Middle frontal gyrus (tissue), 1 donor: Measurements from ENCODE around the gene LCE3D.
"Not testable (repeated sequence)": the region's sequence is repeated elsewhere in the genome, so short reads cannot be mapped to it uniquely, and the experiment has no call there.

Source experiments
- DNase-seq: peaks from one replicate; pipeline ENCODE4 v3.0.0-alpha.2; 2015; ENCODE audit warnings: low spot score; ENCODE audit errors: extremely low spot score

Gene LCE3D, protein sequence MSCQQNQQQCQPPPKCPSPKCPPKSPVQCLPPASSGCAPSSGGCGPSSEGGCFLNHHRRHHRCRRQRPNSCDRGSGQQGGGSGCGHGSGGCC

DNA sequence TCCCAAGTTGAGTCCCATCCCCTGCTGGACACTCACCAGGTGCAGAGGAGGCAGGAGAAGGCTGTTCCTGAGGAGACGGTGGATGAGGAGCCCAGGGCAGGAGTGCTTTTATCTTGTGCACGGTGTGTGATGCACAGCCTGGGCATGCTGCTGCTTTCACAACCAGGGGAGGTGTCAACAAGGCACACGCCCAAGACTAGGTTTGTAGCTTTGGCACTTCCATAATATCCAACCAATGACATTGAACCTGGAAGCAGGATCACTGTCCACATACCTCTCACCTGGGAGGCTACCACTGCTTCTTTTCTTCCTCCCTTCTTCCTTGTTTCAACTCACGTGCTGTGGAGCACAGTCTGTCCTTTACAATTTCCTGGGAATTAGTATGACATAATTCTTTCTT is at the start of gene LCE3D:
TSS of gene LCE3D (minus strand) at position 84 of the 400 bp plus-strand sequence. CDS start 580 bp downstream, outside the sequence.
- no peak for DNase-seq

DNA sequence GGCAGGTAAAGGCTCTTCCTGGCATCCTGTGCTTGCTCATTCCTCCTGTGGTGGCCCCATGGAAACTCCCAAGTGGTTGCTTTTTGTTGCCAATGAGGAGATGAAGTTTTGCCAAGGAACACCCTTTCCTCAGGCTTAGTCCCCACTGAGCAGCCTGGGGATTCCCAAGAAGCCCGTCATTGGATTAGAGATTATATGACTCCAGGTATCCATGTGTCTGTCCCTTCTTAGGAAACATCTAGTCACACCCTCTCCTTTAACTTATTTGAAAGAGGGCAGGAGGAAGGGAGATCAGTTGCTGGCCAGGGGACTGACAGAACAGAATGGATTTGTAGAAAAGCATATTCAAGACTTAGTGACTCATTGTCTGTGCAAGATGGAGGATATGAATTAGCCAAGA is 46.4 kb upstream of the LCE3D start:
- DNase-seq: no peak

DNA sequence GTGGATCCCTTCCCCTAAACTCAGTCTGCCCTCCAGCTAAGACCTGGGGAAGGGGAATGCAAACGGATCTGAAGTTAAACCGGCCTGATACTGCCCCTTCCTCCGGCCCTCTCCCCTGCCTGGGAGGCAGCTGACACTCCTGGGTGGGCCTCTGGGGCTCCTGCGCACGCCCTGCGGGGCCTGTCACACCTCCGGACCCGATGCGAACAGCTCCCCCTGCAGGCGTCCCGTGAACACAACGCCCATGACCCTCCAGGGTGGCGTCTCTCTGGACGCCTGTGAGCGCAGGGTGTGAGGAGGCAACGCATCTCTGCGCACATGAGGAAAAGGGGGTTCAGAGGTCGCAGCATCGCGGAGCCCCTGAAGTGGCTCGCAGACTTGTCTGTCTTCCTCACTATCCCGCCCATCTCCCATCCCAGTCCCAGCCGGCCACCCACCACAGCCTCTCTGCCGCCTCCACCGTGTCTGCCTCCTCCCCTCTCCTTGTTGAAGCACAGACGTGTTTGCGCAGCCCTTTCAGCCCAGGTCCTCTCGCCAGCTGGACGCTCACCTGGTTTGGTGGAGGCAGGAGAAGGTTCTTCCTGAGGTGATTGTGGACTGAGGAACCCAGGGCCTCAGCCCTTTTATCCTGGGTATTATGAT is 43.0 kb upstream of the LCE3D start:
- no peak for DNase-seq

DNA sequence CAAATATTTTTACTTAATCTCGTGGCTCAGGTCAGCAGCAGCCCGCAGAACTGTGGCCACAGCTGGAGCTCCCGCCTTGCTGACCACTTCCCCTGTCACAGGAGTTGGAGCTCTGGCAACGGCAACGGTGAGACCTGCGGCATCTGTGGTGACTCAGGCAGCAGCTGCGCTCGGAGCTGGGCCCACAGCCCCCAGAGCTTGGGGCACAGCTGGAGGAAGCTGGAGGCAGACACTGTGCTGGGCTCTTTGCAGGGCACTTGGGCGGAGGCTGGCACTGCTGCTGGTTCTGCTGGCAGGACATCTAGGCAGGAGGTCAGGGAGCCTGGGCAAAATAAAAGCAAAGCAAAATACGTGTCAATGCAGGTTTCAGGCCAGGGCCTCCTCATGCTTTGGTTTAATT is 42.5 kb upstream of the LCE3D start, which contains the start of gene LCE3A:
TSS of gene LCE3A (minus strand) at position 301 of the 400 bp plus-strand sequence. CDS start at position 301, 0 bp downstream.
- no peak for DNase-seq

DNA sequence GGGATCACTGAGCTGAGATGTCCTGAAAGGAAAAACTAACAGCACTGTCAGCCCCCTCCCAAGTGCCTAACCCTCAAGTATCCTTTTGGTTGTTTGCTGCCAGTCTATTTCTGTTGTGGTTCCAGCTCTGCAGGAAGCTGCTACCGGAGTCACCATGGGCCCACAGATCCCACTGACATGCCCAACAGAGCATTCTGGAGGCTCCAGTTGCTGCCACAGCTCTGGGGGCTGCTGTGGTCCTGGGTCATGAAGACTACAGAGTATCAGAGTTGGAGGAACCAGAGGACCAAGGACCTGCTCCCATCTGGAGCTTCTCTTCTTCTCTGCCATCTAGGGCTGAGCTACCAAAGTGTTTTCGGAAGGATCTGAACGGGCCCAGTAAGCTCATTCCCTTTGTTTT is 41.7 kb upstream of the LCE3D start:
- DNase-seq: no peak

DNA sequence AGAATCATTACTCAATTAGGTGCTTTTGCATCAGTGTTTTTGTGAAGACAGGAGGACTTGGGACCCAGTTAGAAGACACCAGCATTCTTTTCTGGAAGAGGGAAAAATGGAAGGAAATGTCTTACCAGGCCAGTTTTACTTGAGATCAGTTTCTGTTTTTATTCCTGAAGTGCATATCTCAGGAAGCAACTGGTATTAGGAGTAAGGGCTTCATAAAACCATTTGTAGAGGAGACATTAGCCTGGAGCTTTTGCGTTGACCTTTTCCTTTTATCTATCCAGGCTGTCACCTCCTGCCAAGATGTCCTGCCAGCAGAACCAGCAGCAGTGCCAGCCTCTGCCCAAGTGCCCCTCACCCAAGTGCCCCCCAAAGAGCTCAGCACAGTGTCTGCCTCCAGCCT is 33.2 kb upstream of the LCE3D start, which contains the start of gene LCE3B:
TSS of gene LCE3B (plus strand) at position 301 of the 400 bp plus-strand sequence. CDS start at position 301, 0 bp downstream.
- no peak for DNase-seq

DNA sequence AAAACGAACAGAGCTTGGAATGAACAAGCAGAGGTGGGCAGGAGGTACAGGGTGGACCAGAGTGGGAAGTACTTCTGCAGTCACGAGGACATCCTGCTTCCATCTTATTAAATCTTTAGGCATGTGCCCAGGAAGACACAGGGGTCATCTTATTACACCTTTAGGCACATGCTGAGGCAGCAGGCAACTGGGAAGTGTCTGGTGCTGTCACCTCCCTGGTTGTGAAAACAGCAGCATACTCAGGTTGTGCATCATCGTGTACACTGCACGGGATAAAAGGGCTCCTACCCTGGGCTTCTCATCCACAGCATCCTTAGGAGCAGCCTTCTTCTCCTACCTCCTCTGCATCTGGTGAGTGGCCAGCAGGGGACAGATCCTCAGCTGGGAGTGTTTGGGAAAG is 19.6 kb upstream of the LCE3D start, which contains the start of gene LCE3C:
TSS of gene LCE3C (plus strand) at position 301 of the 400 bp plus-strand sequence. CDS start 498 bp downstream, outside the sequence.
- no peak for DNase-seq

DNA sequence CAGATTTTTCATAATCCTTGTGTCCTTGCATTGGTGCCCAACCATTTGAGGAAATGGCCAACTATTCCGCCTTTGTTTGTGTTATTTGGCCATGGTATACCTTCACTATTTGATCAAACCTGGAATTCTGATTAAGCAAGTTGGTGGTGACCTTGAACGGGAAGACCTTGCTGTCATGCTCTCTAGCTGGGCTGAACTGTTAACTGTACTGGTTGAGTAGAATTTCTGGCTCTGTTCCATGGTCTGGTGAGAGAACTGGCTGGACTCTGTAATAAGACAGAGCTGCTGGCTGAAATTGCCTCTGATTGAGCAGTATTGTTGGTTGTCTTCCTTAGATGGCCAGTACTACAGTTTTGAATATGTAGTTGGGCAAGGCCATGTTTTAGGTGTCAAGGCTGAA is 16.7 kb upstream of the LCE3D start:
- DNase-seq: no peak

DNA sequence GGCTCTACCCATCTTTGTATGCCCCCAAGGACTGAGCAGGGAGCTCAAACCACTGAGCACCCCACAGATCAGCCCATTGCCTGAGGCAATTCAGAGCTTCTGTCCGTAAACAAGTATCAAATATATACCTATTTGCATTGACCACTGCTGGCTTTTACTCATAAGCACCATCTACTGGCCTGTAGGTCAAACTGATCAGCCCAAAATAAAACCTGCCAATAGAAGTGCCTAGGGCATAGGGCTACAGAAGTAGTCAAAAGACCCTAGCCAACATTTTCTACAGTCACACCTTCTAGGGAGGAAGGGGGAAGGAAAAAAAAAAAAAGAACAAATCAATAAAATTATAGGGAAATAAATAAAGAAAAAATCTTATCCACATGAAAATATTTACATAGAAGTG is 5.3 kb upstream of the LCE3D start:
- DNase-seq: no peak

DNA sequence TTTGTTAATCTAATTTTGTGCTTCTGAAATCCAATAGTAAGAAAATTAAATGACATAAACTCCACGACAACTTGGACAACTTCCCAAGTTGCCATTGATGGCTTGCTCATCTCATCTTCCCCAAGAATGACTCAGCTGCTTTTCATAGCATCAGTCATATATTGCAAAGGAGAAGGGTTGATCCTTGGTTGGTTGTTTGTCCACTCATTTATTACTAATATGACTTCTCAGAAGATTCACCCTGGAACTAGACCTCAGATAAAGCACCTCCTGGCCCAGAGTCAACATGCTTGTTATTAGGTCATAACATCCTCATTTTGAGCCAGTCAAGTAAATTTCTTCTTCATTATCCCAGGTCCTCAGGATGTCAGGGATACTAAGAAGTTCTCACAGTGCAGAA is 2.3 kb upstream of the LCE3D start:
- DNase-seq: no peak

DNA sequence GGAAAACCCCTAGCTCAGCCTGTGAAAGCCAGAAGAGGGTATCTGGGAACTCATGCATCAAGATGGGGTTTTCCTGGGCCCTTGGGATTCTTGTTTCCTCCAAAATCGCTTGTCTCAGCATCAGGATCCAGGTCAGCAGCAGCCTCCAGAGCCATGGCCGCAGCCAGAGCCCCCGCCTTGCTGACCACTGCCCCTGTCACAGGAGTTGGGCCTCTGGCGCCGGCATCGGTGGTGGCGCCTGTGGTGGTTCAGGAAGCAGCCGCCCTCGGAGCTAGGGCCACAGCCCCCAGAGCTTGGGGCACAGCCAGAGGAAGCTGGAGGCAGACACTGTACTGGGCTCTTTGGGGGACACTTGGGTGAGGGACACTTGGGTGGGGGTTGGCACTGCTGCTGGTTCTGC is 790 bp downstream of the LCE3D start:
- not testable (repeated sequence) for DNase-seq

DNA sequence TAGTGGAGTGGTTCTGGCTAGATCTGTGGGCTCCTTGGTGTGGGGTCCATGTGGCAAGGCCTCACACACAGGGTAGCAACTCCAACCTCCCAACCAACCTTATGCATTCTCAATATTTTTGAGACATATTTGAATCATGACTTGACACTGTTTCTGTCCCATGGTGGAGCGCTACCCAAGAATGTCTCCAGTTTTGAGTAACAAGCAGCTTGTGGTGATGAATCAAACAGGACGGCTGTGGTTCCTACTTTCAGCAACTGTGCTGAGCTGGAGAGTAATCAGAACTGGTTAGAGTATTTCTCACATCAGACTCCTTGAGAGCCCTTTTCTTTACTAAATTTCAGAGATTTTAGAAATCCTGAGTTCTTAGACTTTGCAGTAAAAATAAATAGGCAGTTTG is 3.1 kb downstream of the LCE3D start:
- no peak for DNase-seq

DNA sequence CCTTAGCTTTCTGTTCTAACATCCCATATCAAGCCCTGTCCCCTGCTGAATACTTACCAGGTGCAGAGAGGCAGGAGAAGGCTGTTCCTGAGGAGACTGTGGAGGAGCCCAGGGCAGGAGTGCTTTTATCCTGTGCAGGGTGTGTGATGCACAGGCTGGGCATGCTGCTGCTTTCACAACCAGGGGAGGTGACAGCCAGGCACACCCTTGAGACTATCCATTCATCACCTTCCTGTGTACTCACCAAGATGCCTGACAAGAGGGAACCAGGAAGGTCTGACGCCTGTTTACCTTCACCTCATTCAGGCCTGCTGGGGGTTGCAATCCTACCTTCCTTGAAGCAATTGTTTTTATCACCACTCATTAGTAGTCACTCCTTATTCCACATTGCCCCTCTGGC is 13.6 kb downstream of the LCE3D start, which contains the start of gene LCE3E:
TSS of gene LCE3E (minus strand) at position 100 of the 400 bp plus-strand sequence. CDS start 572 bp downstream, outside the sequence.
- no peak for DNase-seq

DNA sequence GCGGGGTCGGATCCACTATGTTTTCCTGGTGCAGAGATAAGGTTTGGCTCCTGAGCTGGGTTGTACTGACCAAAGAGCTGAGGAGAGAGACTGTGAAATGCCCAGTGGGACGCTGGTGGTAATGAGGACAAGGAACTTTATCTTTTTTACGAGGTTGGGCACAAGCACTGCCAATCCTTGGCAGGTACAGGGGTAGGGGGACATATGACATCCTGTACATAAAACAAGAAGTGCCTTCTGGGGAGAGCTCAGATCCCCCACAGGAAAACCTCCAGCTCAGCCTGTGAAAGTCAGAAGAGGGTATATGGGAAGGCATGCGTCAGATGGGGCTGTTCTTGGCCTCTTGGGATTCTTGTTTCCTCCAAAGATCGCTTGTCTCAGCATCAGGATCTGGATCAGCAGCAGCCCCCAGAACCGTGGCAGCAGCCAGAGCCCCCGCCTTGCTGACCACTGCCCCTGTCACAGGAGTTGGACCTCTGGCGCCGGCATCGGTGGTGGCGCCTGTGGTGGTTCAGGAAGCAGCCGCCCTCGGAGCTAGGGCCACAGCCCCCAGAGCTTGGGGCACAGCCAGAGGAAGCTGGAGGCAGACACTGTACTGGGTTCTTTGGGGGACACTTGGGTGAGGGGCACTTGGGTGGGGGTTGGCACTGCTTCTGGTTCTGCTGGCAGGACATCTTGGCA is 14.6 kb downstream of the LCE3D start:
- no peak for DNase-seq

DNA sequence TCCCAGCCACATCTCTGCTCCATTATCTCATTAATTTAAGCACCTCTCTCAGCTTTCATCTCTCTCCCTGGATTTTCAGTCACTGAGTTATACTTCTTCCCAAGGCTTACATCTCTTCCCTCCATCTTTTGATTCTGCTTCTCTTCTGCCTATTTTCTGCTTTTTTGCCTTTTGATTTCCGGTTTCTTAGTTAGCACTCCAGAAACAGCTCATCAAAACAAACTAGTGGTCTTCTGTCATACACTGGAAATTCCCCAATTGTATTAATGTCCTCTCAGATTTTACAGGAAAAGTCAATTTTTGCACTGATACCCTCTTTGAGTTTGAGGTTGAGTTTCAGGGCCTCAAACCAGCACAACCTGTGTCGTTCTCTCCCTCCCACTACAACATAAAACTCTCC is 15.2 kb downstream of the LCE3D start:
- no peak for DNase-seq

DNA sequence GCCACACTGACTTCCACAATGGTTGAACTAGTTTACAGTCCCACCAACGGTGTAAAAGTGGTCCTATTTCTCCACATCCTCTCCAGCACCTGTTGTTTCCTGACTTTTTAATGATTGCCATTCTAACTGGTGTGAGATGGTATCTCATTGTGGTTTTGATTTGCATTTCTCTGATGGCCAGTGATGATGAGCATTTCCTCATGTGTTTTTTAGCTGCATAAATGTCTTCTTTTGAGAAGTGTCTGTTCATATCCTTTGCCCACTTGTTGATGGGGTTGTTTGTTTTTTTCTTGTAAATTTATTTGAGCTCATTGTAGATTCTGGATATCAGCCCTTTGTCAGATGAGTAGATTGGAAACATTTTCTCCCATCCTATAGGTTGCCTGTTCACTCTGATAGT is 32.0 kb downstream of the LCE3D start:
- not testable (repeated sequence) for DNase-seq

DNA sequence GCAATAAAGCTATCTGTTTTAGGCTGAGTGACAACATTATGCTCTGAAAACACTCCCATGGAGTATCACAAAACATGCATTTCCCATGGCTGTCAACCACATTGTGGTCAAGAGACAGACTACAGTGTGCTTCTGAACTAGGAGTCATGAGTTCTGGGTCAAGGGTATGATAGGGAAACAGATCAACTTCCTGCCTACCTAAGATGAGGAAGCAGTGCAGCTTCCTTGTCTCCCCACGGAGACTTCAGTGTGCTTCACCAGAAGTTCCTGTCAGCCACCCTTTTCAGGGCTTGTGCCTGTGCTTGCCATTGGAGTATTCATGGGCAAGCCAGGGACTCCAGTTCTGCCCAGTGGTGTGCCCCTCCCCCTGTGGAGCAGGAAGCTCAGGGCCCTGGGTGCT is 33.6 kb downstream of the LCE3D start:
- no peak for DNase-seq

DNA sequence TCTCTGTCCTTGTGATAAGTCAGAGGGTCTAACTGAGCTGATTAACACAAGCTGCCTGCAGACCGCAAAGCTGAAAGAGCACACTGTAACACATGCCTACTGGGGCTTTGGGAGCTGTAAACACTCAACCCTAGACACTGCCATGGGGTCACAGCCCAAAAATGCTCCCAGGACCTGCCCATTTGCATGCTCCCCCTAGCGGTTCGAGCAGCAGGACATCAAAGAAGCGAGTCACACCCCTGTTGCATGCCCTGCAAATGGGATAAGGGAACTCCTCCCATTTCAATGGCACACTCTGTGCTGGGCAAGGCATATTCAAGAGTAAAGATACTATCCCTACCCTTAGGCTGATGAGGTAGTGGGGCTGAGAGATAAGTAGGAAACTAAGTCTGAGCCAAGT is 36.5 kb downstream of the LCE3D start:
- DNase-seq: no peak

DNA sequence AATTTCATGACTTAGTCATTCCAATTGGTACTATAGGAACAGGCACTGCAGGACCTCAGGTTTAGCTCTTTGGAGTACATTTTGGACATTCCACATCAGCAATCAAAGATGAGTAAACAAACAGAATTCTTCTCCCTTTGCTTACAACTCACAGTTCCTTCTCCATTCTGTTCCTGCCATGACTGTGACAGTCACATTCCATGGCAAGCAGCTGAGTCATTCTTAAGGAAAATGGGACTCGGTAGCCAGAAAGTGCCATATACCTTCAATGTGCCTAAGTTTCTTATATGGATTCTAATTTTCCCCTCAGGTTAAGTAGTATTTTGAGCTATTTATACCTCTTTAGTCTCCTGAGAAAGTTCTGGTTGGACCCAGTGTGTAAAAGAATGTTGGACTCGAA is 40.4 kb downstream of the LCE3D start:
- DNase-seq: no peak

DNA sequence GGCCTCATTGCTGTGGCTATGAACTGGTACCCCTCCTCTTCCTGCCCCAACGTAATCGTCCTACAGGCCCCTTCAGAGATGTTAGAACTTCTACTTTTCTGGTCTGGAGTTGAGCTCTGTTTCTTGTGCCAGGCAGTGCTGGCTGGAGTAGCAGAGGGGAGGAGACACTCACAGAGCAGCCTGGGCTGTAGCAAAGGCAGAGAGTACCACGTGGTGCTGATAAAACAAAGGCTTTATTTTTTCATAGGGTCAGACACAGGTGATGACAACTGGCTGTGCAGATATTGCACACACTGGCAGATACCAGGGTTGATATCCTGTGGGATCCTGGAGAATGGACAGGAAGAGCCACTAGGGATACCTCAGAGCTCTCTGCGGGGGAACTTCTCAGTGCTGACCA is 42.8 kb downstream of the LCE3D start:
- DNase-seq: no peak

DNA sequence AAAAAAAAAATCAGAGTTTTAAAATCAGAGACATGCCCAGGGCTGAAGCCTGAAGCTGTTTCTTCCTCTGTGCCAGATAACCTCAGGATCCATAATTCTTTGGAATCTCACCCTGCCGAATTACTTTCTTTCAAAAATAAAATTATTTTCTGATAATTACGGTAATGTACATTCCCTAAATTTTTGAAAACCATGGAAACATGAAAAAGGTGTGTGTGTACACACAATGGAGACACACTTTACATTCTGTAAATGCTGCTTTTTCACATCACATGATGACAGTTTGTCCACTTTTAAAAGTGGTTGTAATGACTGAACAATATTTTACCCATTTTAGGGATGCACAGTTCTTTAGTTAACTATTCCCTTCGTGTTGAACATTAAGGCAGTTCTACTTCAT is 44.5 kb downstream of the LCE3D start:
- no peak for DNase-seq

DNA sequence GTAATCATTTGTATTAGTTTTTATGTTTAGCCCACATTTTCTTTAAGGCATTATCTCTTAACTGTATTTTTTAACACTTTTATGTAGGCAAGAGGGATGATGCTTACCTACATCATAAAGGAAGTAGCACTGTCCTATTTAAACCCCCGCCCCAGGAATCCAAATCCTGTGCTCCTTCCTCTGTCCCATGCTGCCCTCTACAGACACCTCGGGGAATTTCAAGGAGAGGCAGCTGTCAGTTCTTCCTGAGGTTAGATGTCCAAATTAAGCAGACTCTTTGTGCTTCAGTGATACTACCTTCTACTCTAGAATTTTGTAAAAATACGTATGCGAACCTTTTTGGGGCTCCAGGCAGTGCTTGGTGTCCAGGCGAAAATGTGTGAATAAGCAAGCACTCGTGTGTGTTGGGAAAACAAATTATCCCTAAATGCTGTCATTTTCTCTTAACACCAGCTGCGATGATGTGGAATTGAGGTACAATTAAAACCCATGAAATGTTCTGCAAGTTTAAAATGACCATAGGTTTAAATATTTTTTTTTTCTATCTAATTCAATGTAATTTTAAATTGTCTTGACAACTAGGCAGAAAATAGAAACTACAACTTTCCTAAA is 46.9 kb downstream of the LCE3D start:
- DNase-seq: no peak
